GM18951 (cell line): ENCODE data around the gene RARRES2.

Experiments
- POLR2A ChIP-seq: IDR thresholded peaks from 4 replicates; pipeline ENCODE4 v1.6.1; 2011; ENCODE audit warnings: mild to moderate bottlenecking; ENCODE audit not compliant: insufficient read length, insufficient read depth; ENCODE audit errors: extremely low read depth
- in situ Hi-C: fragments of 300-500 bp; cut with MboI; formaldehyde crosslinking; loops from one replicate; pipeline ENCODE4 v1.12.0; 2022; ENCODE audit warnings: low sequenced_read_pairs, mixed read lengths, inconsistent platforms; ENCODE audit not compliant: unreplicated experiment

The RARRES2 gene

GRCh38 chr7:150363370-150363769 is 21.9 kb upstream of the RARRES2 start:
- in situ Hi-C loops, result loop anchor here (5.0 kb wide), 1 partner anchor 49 kb away; no protein-coding TSS in a partner anchor
- no peak for TF ChIP-seq POLR2A

DNA sequence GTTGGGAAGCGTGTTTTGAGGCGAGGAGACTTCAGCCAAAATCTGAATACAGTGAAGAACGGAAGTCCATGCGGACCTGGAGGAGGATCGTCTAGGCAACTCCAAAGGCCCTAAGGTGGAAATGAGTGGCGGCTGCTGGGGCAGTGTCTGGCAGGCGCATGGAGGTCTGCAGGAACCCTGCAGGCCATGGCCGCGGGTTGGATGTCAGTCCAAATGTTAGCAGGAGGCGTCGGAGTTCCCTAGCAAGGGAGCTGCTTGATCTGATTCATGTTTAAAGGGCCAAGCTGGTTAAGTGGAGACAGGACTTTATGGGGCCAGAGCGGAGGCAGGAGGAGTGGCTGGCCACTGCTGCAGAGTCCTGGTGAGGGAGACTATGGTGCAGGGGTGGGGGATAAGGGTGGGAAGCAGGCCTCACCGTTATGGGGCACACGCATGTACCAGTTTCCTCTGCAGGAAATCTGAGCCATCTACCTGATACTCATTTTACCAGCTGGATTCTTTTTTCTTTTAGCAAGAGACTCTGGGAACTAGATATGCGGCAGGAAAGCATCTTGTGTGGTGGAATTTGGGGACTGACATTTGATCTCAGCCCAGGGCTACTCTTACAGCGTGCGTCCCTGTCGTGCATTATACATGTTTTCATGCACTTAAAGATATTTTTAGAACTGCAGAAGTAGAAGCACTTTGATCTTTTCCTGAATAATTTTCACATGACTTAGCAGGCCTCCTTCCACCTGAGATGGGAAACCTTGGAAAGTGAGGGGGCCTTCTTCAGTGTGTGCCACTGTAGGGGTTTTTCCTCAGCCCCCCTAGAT is 20.6 kb upstream of the RARRES2 start:
- TF ChIP-seq POLR2A, result no peak
- in situ Hi-C loops, result loop anchor here (5.0 kb wide), 1 partner anchor 50 kb away; no protein-coding TSS in a partner anchor

- TF ChIP-seq POLR2A, result no peak
- in situ Hi-C loops, result loop anchor here (5.0 kb wide), 1 partner anchor 51 kb away; no protein-coding TSS in a partner anchor
Observed at GRCh38 chr7:150361402-150361801, 20.0 kb upstream of the RARRES2 start.

DNA sequence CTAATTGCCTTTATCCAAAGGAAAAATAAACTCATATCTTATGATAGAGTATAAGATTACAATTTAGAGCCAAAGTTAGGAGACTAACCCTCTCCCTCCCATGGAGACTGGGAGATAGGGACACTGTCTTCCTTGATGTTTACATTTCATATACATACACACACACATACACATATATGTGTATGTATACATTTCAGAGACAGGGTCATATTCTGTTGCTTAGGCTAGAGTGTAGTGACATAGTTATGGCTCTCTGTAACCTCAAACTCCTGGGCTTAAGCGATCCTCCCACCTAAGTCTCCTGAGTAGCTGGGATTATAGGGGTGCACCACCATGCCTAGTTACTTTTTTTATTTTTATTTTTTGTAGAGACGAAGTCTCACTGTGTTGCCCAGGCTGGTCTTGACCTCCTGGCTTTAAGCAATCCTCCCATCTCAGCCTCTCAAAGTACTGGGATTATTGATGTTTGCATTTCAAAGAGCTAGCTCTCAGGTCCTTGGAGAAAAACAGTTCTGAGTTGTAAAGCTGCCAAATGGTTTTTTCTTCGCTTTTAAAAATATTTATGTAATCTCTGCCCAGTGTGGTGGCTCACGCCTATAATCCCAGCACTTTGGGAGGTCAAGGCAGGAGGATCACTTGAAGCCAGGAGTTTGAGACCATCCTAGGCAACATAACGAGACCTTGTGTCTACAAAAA is 19.1 kb upstream of the RARRES2 start:
- no peak for TF ChIP-seq POLR2A
- in situ Hi-C loops, result loop anchor here (5.0 kb wide), 1 partner anchor 52 kb away; no protein-coding TSS in a partner anchor

- in situ Hi-C loops, result loop anchor here (5.0 kb wide), 1 partner anchor 53 kb away; no protein-coding TSS in a partner anchor
- TF ChIP-seq POLR2A, result no peak
Observed at GRCh38 chr7:150359622-150360362, 18.4 kb upstream of the RARRES2 start.

GRCh38 chr7:150358988-150359621 is 17.7 kb upstream of the RARRES2 start:
- in situ Hi-C loops, result no loop called here
- no peak for TF ChIP-seq POLR2A

- in situ Hi-C loops, result no loop called here
- TF ChIP-seq POLR2A, result no peak
Observed at GRCh38 chr7:150358433-150358832, 17.0 kb upstream of the RARRES2 start.

DNA sequence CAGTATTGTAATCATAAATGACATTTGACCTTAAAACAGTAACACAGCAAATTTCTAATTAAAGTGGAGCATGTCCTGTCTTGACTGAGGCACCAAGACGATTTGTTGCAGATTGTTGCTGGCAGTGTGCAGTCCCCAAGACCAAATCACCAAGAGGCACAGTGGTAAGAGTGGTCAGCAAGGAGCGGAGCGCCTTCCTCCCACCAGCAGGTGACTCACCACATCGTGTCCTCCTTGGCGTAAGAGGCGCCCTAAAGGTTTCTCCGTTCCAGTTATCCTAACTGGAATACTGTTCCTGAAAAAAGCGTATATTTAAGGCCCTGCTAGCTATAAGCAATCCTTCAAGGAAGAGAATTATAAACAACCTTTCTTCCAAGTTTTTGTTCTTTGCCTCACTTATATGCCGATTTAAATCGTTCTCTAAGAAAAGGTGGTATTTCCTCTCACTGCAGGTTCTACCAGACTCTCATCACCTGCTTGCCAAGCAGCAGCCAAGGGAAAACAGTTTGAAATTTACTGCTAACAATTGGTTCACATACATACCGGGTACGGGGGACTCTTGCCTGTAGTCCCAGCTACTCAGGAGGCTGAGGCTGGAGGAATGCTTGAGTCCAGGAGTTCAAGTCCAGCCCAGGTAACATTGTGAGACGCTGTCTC is 16.5 kb upstream of the RARRES2 start:
- in situ Hi-C loops, result no loop called here
- no peak for TF ChIP-seq POLR2A

- peak; percentile 41 for TF ChIP-seq POLR2A
- in situ Hi-C loops, result no loop called here
Observed at GRCh38 chr7:150357270-150357669, 15.8 kb upstream of the RARRES2 start.

GRCh38 chr7:150356265-150356897 is 15.0 kb upstream of the RARRES2 start:
- no peak for TF ChIP-seq POLR2A
- in situ Hi-C loops, result no loop called here

GRCh38 chr7:150355666-150356059 is 14.2 kb upstream of the RARRES2 start:
- TF ChIP-seq POLR2A, result no peak
- in situ Hi-C loops, result no loop called here
